Liver (tissue), 9 donors: Measurements from ENCODE around the gene NCK2. TPM values are rescaled to one million over a fixed set of nuclear protein-coding genes. Genes with fewer than 3 reads are reported as not detected.
A peak's percentile ranks its signal among the peaks of the same experiment; 100 is the strongest.

ENCODE experiments used
- DNase-seq: peaks from one replicate; pipeline ENCODE4 v3.0.0-alpha.2; 2017; ENCODE audit warnings: low spot score
- H3K27ac ChIP-seq, 2 donors: one replicate each; pipeline ENCODE4 v1.7.0; 2013; ENCODE audit warnings: inconsistent platforms in 2 of 2, low read length in 2 of 2, control low read depth in 1 of 2, low read depth in 1 of 2, mild to moderate bottlenecking in 1 of 2
- H3K27me3 ChIP-seq, 4 donors: one replicate each; pipeline versions ENCODE4 v1.6.1 to v1.7.0; 2013; ENCODE audit warnings: low read length in 3 of 4, inconsistent platforms in 1 of 4, mild to moderate bottlenecking in 1 of 4, moderate library complexity in 1 of 4; ENCODE audit not compliant: control insufficient read depth in 4 of 4, insufficient read depth in 4 of 4
- H3K36me3 ChIP-seq, 4 donors: one replicate each; pipeline versions ENCODE4 v1.6.1 to v1.7.0; 2013; ENCODE audit warnings: low read length in 3 of 4, mild to moderate bottlenecking in 3 of 4, low read depth in 1 of 4, moderate library complexity in 1 of 4; ENCODE audit not compliant: control insufficient read depth in 4 of 4, insufficient read depth in 3 of 4
- H3K4me1 ChIP-seq, 4 donors: one replicate each; pipeline versions ENCODE4 v1.6.1 to v1.7.0; 2013; ENCODE audit warnings: low read length in 3 of 4, mild to moderate bottlenecking in 3 of 4, moderate library complexity in 1 of 4; ENCODE audit not compliant: control insufficient read depth in 4 of 4, insufficient read depth in 4 of 4
- H3K4me3 ChIP-seq, 3 donors: one replicate each; pipeline versions ENCODE4 v1.6.1 to v1.7.0; 2013; ENCODE audit warnings: low read length in 3 of 3, control low read depth in 1 of 3, low read depth in 1 of 3, mild to moderate bottlenecking in 1 of 3
- H3K9ac ChIP-seq, 2 donors: one replicate each; pipeline ENCODE4 v1.7.0; 2013; ENCODE audit warnings: low read length in 2 of 2, mild to moderate bottlenecking in 2 of 2, moderate library complexity in 2 of 2, control low read depth in 1 of 2, low read depth in 1 of 2
- H3K9me3 ChIP-seq, 4 donors: one replicate each; pipeline versions ENCODE4 v1.6.1 to v1.7.0; 2013; ENCODE audit warnings: low read length in 3 of 4; ENCODE audit not compliant: control insufficient read depth in 4 of 4
- ATF3 ChIP-seq: IDR thresholded peaks from 2 replicates; pipeline ENCODE4 v1.6.1; 2016; ENCODE audit warnings: antibody characterized with exemption
- CTCF ChIP-seq: fragments of 150-350 bp; IDR thresholded peaks from 2 replicates; pipeline ENCODE4 v1.5.1; 2017; ENCODE audit warnings: improper control_type of control experiment, low read depth, low read length; ENCODE audit not compliant: missing input control
- EGR1 ChIP-seq, 2 donors: IDR thresholded peaks; 2 replicates each; pipeline ENCODE4 v1.6.1; 2016 to 2018; ENCODE audit warnings: antibody characterized with exemption in 2 of 2, low read depth in 2 of 2
- FOXA1 ChIP-seq: IDR thresholded peaks from 2 replicates; pipeline ENCODE4 v1.6.1; 2016; ENCODE audit warnings: antibody characterized with exemption
- FOXA2 ChIP-seq: IDR thresholded peaks from 2 replicates; pipeline ENCODE4 v1.6.1; 2016; ENCODE audit warnings: antibody characterized with exemption
- GABPA ChIP-seq, 2 donors: IDR thresholded peaks in 1 of 2; conservative IDR thresholded peaks in 1 of 2; 2 replicates each; pipeline ENCODE4 v1.6.1; 2016; ENCODE audit warnings: antibody characterized with exemption in 2 of 2, mild to moderate bottlenecking in 1 of 2, moderate library complexity in 1 of 2
- HNF4A ChIP-seq, 2 donors: conservative IDR thresholded peaks; 2 replicates each; pipeline ENCODE4 v1.6.1; 2016; ENCODE audit warnings: antibody characterized with exemption in 2 of 2, mild to moderate bottlenecking in 2 of 2
- HNF4G ChIP-seq: IDR thresholded peaks from 2 replicates; pipeline ENCODE4 v1.6.1; 2016; ENCODE audit warnings: antibody characterized with exemption
- JUND ChIP-seq, 2 donors: IDR thresholded peaks; 2 replicates each; pipeline ENCODE4 v1.6.1; 2016; ENCODE audit warnings: antibody characterized with exemption in 2 of 2
- MAX ChIP-seq: IDR thresholded peaks from 2 replicates; pipeline ENCODE4 v1.6.1; 2016; ENCODE audit warnings: antibody characterized with exemption
- NR2F2 ChIP-seq: IDR thresholded peaks from 2 replicates; pipeline ENCODE4 v1.6.1; 2016; ENCODE audit warnings: antibody characterized with exemption
- RAD21 ChIP-seq, 2 donors: IDR thresholded peaks; 2 replicates each; pipeline ENCODE4 v1.6.1; 2016; ENCODE audit warnings: antibody characterized with exemption in 2 of 2, mild to moderate bottlenecking in 2 of 2
- REST ChIP-seq: IDR thresholded peaks from 2 replicates; pipeline ENCODE4 v1.6.1; 2016; ENCODE audit warnings: antibody characterized with exemption, mild to moderate bottlenecking
- RXRA ChIP-seq, 2 donors: IDR thresholded peaks; 2 replicates each; pipeline ENCODE4 v1.6.1; 2017 to 2018; ENCODE audit warnings: antibody characterized with exemption in 2 of 2, mild to moderate bottlenecking in 1 of 2
- SP1 ChIP-seq: IDR thresholded peaks from 2 replicates; pipeline ENCODE4 v1.6.1; 2018; ENCODE audit warnings: antibody characterized with exemption, mild to moderate bottlenecking
- TAF1 ChIP-seq: conservative IDR thresholded peaks from 2 replicates; pipeline ENCODE4 v1.6.1; 2016; ENCODE audit warnings: antibody characterized with exemption, mild to moderate bottlenecking
- YY1 ChIP-seq: IDR thresholded peaks from 2 replicates; pipeline ENCODE4 v1.6.1; 2016; ENCODE audit warnings: antibody characterized with exemption, mild to moderate bottlenecking
- ZBTB33 ChIP-seq: IDR thresholded peaks from 2 replicates; pipeline ENCODE4 v1.6.1; 2016; ENCODE audit warnings: antibody characterized with exemption
- WGBS: extraction: QIAGEN DNeasy Blood & Tissue Kit; methylation state at CpG from one replicate; pipeline ENCODE4 v1.1.7; 2013; 5-methylcytosine and 5-hydroxymethylcytosine counted together
- polyA plus RNA-seq, 2 donors: library from polyadenylated mRNA; stranded (reverse) in 1 of 2; unstranded in 1 of 2; fragments of 200-250 nt in 1 of 2; fragments of >200 nt in 1 of 2; fragmentation: Nextera tagmentation in 1 of 2; extraction: Ambion mirVana in 1 of 2; gene quantifications; one replicate each; pipeline versions ENCODE4 v1.2.1 to v1.2.3, GENCODE V29; 2013 to 2015
- total RNA-seq, 2 donors: library from RNA; depleted of rRNA; stranded (reverse); fragments of >200 nt; gene quantifications; one replicate each; pipeline ENCODE4 v1.2.3, GENCODE V29; 2014
- donor health status: healthy.
- donor health status: healthy.
- donor health status: healthy.
- donor health status: healthy.
- donor health status: healthy.

The NCK2 gene
- total and polyA plus RNA-seq, 4 donors, result 3.4 to 15.0 (median 10.7) TPM

GRCh38 chr2:105796131-105796638 lies 51.5 kb downstream of the NCK2 start:
- Histone ChIP-seq H3K9me3 (no peaks in the 10 kb centered on the region), H3K4me1 (peaks cover 0 to 25% (median 13%) of the 10 kb centered on the region in 4 donors), H3K36me3 (no peaks in the 10 kb centered on the region), H3K27ac (peak overlapping the region in 1 of 2 donors; percentile 11), H3K27me3 (no peaks in the 10 kb centered on the region), H3K4me3 (no peak overlapping the region), H3K9ac (no peak overlapping the region)
- TF ChIP-seq FOXA2, result no peak
- no peak for TF ChIP-seq RAD21 (IDR thresholded peaks at IDR 0.05)
- no peak for TF ChIP-seq CTCF
- TF ChIP-seq HNF4G, result no peak
- TF ChIP-seq ATF3, result no peak
- TF ChIP-seq YY1, result no peak
- TF ChIP-seq NR2F2, result no peak
- TF ChIP-seq REST, result no peak
- no peak for TF ChIP-seq ZBTB33
- TF ChIP-seq HNF4A (conservative IDR thresholded peaks at IDR 0.05), result no peak
- no peak for TF ChIP-seq SP1
- no peak for TF ChIP-seq FOXA1
- TF ChIP-seq MAX, result no peak
- TF ChIP-seq JUND (IDR thresholded peaks at IDR 0.05), result no peak
- no peak for TF ChIP-seq RXRA (IDR thresholded peaks at IDR 0.05)
- no peak for TF ChIP-seq TAF1
- TF ChIP-seq EGR1 (IDR thresholded peaks at IDR 0.05; ENCODE audit: low read depth in 2 of 2), result no peak
- TF ChIP-seq GABPA (IDR thresholded peaks at IDR 0.05 in 1 of 2, conservative IDR thresholded peaks at IDR 0.05 in 1 of 2), result no peak
- 70% methylated on average over 6 of the region's 6 CpGs for WGBS
- DNase-seq, result no peak
